Activated CD4-positive, alpha-beta memory T cell treated with anti-CD3 and anti-CD28 coated beads, Interleukin-2, amount 10 ng/mL, durations not matched to agents 7 days and 5 days (primary cell): ENCODE results near the gene PRPF4. TPM values are rescaled to one million over a fixed set of nuclear protein-coding genes. Genes with fewer than 3 reads are reported as not detected.
"Not testable (repeated sequence)": the region's sequence is repeated elsewhere in the genome, so short reads cannot be mapped to it uniquely, and the experiment has no call there.

ENCODE experiments used
- CTCF ChIA-PET: fragments of 350-600 bp; sonication (Branson Sonifier 250); formaldehyde crosslinking; loops from one replicate; lab custom pipeline; 2021; ENCODE audit warnings: antibody characterized with exemption, inconsistent platforms; lab: Charles Lee
- POLR2A ChIA-PET: fragments of 350-600 bp; sonication (Branson Sonifier 250); formaldehyde crosslinking; loops from one replicate; lab custom pipeline; 2021; ENCODE audit warnings: antibody characterized with exemption; lab: Charles Lee
- DNase-seq: peaks from one replicate; pipeline ENCODE4 v3.0.0-alpha.2; 2020
- H3K27ac Mint-ChIP-seq: one replicate; pipeline ENCODE4 v1.8.0; 2021; ENCODE audit warnings: mild to moderate bottlenecking, mixed read lengths
- H3K27me3 Mint-ChIP-seq: one replicate; pipeline ENCODE4 v1.8.0; 2021; ENCODE audit warnings: mixed read lengths
- H3K36me3 Mint-ChIP-seq: one replicate; pipeline ENCODE4 v1.8.0; 2021; ENCODE audit warnings: low read depth, mixed read lengths
- H3K4me1 Mint-ChIP-seq: one replicate; pipeline ENCODE4 v1.8.0; 2021; ENCODE audit warnings: mixed read lengths
- H3K4me3 Mint-ChIP-seq: one replicate; pipeline ENCODE4 v1.8.0; 2021; ENCODE audit warnings: mild to moderate bottlenecking, mixed read lengths
- H3K9me3 Mint-ChIP-seq: one replicate; pipeline ENCODE4 v1.8.0; 2021; ENCODE audit warnings: mixed read lengths
- total RNA-seq, 2 experiments: library from RNA; stranded (reverse); gene quantifications; one replicate each; pipeline ENCODE4 v1.2.3, GENCODE V29; 2021

Gene PRPF4
- total RNA-seq, 2 experiments from 2014 or later, result 27.7 to 28.2 TPM

DNA sequence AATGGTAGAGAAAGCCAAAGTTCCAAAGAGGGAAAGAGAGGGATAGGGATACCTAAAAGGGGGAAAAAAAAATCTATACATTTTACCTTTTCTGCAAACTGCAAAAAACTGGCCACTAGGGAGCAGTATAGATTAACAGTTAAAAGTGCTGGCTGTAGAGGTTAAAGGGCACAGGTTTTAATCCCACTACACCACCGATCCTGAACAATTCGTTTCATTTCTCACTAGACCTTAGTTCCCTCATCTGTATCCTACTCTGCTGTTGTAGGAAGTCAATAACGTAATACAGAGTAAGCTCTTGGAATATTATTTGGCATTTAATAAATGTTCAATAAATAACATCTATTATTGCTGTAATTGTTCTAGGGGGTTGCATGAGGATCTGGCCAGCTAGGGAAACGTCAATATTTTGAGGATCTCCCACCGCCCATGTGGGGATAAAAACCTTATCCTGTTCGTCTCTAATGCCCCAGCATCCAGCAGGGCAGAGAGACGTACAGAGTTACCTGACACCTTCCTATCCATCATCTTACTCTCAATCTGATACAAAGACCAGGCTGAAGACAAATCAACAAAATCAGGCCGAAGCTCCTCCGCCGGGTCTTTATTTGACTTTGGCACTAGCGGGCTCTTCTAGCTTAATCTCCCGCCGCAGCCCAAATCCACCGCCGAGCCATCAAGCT, 843 bp upstream of the PRPF4 start:
- ChIA-PET POLR2A (interaction anchor here (0.7 to 4.3 kb wide), 18 partner anchors 8 to 380 kb away, joined by 3 to 56 read pairs (median 5); partner anchors contain the start of genes ALAD, BSPRY, C9orf43 and FKBP15), CTCF (interaction anchor here (0.9 to 7.1 kb wide), 26 partner anchors 8 to 382 kb away, joined by 3 to 80 read pairs (median 5); partner anchors contain the start of genes ALAD, BSPRY, C9orf43 and FKBP15)
- peaks cover 36% of the 10 kb centered on the region for H3K4me1 Mint-ChIP-seq
- no peaks in the 10 kb centered on the region for H3K27me3 Mint-ChIP-seq
- H3K4me3 Mint-ChIP-seq, result no peak overlapping the region
- no peak overlapping the region for H3K27ac Mint-ChIP-seq
- H3K36me3 Mint-ChIP-seq, result peaks cover 45% of the 10 kb centered on the region
- no peaks in the 10 kb centered on the region for H3K9me3 Mint-ChIP-seq
- peak; percentile 20 for DNase-seq

DNA sequence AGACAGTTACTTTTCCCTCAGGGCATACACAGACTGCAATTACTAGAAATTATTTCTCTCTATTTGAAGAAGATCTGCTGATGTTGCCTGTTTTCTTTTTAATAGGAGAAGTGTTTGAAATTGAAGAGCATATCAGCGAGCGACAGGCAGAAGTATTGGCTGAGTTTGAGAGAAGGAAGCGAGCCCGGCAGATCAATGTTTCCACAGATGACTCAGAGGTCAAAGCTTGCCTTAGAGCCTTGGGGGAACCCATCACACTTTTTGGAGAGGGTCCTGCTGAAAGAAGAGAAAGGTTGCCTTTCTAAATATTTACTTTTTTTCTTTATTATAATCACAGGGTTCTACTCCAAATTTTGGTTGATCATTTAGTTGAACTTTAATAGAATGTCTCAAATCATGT, 3.4 kb downstream of the PRPF4 start:
- H3K9me3 Mint-ChIP-seq, result no peaks in the 10 kb centered on the region
- no peak for DNase-seq
- POLR2A ChIA-PET, result no interaction called here
- peaks cover 53% of the 10 kb centered on the region for H3K36me3 Mint-ChIP-seq
- no peak overlapping the region for H3K27ac Mint-ChIP-seq
- peaks cover 32% of the 10 kb centered on the region for H3K4me1 Mint-ChIP-seq
- H3K4me3 Mint-ChIP-seq, result no peak overlapping the region
- CTCF ChIA-PET, result no interaction called here
- H3K27me3 Mint-ChIP-seq, result no peaks in the 10 kb centered on the region

DNA sequence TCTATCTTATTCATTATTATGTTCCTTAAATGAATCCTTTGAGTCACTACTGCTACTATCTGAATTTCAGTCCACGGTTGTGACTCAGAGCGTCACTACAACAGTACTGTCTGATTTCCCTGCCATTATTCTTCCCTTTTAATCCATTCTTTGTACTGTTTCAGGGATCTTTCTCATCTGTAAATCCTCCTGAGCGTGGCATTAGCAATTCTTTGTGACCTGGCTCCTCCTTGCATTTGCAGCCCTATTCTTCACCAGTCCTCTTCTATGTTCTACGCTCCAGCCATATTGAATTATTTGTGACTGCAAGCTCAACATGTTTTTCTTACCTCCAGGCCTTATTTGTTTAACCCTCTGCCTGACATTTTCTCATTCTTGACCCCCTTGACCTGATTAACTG, 5.9 kb downstream of the PRPF4 start:
- no peak for DNase-seq
- no peak overlapping the region for H3K4me3 Mint-ChIP-seq
- H3K4me1 Mint-ChIP-seq, result peaks cover 29% of the 10 kb centered on the region
- no peaks in the 10 kb centered on the region for H3K9me3 Mint-ChIP-seq
- H3K27ac Mint-ChIP-seq, result no peak overlapping the region
- peaks cover 70% of the 10 kb centered on the region for H3K36me3 Mint-ChIP-seq
- CTCF ChIA-PET, result no interaction called here
- H3K27me3 Mint-ChIP-seq, result no peaks in the 10 kb centered on the region
- POLR2A ChIA-PET, result no interaction called here

DNA sequence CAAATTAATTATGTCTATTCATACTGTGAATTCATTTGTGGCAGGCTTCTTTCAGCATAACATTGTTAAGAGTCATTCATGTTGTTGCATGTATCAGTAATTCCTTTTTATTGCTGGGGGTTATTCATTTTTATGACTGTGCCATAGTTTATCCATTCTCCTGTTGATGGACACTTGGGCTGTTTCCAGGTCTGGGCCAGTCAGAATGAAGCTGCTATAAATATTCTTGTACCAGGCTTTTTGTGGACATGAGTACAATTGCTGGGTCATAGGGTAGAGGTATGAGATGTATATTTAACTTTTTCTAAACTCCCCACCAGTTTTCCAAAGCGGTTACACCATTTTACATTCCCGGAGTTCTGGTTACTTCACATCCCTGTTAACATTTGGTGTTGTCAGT, 13.6 kb downstream of the PRPF4 start:
- DNase-seq, result no peak
- H3K4me1 Mint-ChIP-seq, result peaks cover 12% of the 10 kb centered on the region
- H3K27ac Mint-ChIP-seq, result no peak overlapping the region
- H3K27me3 Mint-ChIP-seq, result no peaks in the 10 kb centered on the region
- ChIA-PET CTCF (no interaction called here), POLR2A (no interaction called here)
- peaks cover 76% of the 10 kb centered on the region for H3K36me3 Mint-ChIP-seq
- H3K4me3 Mint-ChIP-seq, result no peak overlapping the region
- no peaks in the 10 kb centered on the region for H3K9me3 Mint-ChIP-seq

DNA sequence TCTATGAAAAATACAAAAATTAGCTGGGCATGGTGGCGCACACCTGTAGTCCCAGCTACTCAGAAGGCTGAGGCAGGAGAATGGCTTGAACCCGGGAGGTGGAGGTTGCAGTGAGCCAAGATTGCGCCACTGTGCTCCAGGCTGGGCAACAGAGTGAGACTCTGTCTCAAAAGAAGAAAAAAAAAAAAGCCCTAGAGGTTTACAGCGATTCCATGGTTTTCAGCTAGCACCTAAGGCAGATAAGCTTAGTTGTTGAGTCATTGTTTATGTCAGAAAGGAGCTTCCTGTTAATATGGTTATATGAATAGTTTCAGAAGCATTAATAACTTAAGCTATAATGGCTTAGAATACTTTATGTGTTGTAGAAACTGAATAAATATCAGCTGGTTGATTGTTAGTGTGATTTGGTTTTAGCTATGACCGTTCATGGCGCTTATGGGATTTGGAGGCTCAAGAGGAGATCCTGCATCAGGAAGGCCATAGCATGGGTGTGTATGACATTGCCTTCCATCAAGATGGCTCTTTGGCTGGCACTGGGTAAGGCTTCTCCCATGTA, 14.7 kb downstream of the PRPF4 start:
- H3K27ac Mint-ChIP-seq, result no peak overlapping the region
- H3K27me3 Mint-ChIP-seq, result no peaks in the 10 kb centered on the region
- H3K36me3 Mint-ChIP-seq, result peaks cover 67% of the 10 kb centered on the region

DNA sequence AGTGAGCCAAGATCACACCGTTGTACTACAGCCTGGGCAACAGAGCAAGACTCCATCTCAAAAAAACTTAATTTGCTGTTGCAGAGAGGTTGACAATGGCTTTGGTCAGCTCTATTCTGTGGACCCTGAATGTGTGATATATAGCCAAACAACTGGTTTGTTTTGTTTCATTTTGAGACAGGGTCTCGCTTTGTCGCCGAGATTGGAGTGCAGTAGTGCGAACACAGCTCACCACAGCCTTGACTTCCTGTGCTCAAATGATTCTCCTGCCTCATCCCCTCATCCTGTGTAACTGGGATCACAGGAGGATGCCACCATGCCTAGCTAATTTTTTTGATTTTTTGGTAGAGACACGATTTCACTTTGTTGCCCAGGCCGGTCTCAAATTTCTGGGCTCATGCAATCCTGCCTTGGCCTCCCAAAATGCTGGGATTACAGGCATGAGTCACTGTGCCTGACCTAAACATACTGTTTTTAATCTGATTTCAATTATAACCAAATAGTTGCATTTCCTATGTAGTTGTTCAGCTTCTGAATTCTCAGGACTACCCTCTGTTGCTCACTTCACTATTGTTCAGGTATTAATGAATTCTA, 17.9 kb downstream of the PRPF4 start:
- DNase-seq, result no peak
- Mint-ChIP-seq H3K27me3 (no peaks in the 10 kb centered on the region), H3K9me3 (no peaks in the 10 kb centered on the region), H3K4me1 (peaks cover 9% of the 10 kb centered on the region), H3K36me3 (peaks cover 42% of the 10 kb centered on the region), H3K27ac (no peak overlapping the region), H3K4me3 (no peak overlapping the region)
- ChIA-PET POLR2A (no interaction called here), CTCF (no interaction called here)

More for the DNA sequence above, 14.7 kb downstream of the PRPF4 start:
- DNase-seq, result no peak
- H3K4me1 Mint-ChIP-seq, result peaks cover 9% of the 10 kb centered on the region
- CTCF ChIA-PET, result interaction anchor here (1.2 to 1.9 kb wide), 2 partner anchors 10 to 15 kb away, joined by 3 to 8 read pairs; partner anchors contain the start of genes CDC26 and PRPF4
- H3K9me3 Mint-ChIP-seq, result no peaks in the 10 kb centered on the region
- POLR2A ChIA-PET, result interaction anchor here (0.8 kb wide), 1 partner anchor 1298 kb away, joined by 3 read pairs; the partner anchor contains the start of gene ATP6V1G1
- no peak overlapping the region for H3K4me3 Mint-ChIP-seq

DNA sequence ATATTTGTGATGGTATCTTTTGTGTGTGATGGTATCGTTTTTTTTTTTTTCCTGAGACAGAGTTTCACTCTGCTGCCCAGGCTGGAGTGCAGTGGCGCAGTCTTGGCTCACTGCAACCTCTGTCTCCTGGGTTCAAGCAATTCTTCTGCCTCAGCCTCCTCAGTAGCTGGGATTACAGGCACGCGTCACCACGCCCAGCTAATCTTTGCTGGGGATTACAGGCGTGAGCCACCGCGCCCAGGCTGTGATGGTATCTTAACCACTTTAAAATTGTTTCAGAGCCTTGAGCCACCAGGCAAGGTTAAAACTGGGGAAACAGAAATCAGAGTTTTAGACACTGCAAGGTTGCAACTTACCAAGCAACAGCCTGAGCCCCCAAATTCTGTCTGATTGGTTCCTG, 20.8 kb downstream of the PRPF4 start:
- H3K4me1 Mint-ChIP-seq, POLR2A ChIA-PET, DNase-seq, H3K4me3 Mint-ChIP-seq, H3K9me3 Mint-ChIP-seq, H3K27ac Mint-ChIP-seq: not testable (repeated sequence)
- H3K36me3 Mint-ChIP-seq, result peaks cover 18% of the 10 kb centered on the region
- CTCF ChIA-PET, result interaction anchor here (1.1 kb wide), 1 partner anchor 13 kb away, joined by 4 read pairs; no protein-coding TSS in a partner anchor
- H3K27me3 Mint-ChIP-seq, result peaks cover 15% of the 10 kb centered on the region

DNA sequence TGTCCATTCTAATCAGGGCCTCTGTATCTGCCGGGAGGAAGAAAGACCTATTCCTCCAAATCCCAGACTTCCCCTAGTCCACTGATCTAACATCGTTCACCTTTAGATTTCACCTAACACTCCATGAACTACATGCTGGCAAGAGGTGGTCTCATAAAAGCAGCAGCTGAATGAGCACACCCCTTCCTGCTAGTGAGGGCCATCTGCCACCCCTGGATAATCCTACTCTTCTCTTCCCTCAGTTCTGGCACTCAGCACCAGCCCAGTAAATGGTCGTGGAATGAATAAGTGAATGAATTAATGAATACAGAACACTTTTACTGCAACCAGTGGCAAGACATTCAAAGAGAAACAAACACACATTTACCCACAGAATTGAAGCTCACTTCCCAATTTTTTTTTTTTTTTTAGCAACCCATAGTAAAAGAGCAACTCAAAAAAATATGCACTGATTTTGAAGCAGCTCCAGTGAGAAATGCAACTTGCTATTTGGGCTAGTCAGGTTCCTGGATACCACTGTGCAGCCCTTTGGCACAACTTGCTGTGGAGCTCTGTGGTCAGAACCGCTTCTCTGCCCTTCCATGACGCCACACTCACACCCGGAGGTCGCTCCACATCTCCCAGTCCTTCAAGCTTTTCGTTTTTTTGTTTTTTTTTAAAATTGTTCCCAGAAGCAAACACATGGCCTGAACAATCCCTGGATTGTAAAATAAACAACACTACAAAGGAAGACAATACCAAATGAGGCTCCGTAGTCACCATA, 21.5 kb downstream of the PRPF4 start:
- H3K4me3 Mint-ChIP-seq, result no peak overlapping the region
- ChIA-PET POLR2A (no interaction called here), CTCF (interaction anchor here (1.1 kb wide), 1 partner anchor 13 kb away, joined by 4 read pairs; no protein-coding TSS in a partner anchor)
- H3K4me1 Mint-ChIP-seq, result peaks cover 4% of the 10 kb centered on the region
- no peak for DNase-seq
- H3K27me3 Mint-ChIP-seq, result peaks cover 15% of the 10 kb centered on the region
- no peaks in the 10 kb centered on the region for H3K9me3 Mint-ChIP-seq
- H3K36me3 Mint-ChIP-seq, result peaks cover 12% of the 10 kb centered on the region
- no peak overlapping the region for H3K27ac Mint-ChIP-seq

DNA sequence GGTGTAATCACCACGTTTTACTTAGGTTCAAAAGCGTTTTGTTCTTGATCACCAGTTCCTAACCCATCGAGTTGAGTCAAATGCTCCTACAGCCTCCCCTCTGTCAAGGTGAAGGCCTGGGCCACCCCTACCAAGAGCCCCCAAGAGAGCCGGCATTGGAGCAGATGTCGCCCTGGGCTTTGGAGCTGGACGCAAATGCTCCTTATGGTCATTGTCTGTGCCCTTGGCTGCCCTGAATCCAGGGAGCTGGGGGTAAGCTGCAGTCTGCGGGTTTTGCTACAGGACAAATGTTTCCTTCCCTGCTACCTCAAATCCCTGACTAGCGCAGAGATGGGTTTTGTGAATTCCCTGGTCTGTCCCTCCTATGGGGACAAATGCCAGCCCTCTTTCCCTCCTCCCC, 22.9 kb downstream of the PRPF4 start:
- Mint-ChIP-seq H3K9me3 (no peaks in the 10 kb centered on the region), H3K27me3 (peaks cover 24% of the 10 kb centered on the region), H3K4me3 (no peak overlapping the region), H3K36me3 (no peaks in the 10 kb centered on the region), H3K27ac (no peak overlapping the region), H3K4me1 (peaks cover 1% of the 10 kb centered on the region)
- ChIA-PET CTCF (no interaction called here), POLR2A (no interaction called here)
- no peak for DNase-seq

DNA sequence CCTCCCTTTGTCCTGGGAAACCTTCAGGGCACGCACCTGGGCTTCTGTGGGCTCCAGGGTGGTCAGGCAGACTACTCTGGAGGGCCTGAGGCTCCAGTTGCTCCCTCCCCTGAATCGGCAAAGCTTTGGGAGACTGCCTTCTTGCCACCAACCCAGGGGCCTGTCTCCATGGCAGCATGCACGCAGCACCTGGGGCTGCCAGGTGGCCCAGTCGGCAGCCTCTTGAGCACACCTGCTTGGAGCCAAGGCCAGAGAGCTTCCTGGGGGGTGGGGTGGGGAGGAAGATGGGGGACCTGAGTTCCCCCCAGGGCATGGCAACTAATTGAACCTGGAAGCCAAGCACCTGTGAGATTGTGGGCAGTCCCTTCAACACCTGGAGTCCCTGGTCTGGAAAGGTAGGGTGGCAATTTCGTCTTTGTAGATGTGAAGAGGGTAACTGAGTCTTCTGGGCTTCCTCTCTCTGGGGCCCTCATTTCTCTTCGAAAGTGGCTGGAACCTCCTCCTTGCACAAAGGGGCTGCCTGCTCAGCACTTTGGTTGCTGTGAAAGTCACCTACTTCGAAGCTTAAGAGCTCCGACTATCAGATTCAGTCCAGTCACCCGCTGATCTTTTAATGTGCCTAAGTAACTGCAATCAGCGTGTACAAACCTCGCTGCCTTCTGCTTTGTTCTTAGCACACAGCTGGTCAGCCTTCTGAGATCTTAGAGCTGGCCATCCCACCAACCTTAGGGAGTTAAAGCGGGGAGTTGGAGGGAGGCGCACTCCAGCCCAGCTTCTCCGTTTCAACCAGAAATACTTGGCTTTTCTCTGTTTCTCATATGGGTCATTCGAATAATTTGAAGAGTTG, 23.7 kb downstream of the PRPF4 start:
- ChIA-PET POLR2A (no interaction called here), CTCF (no interaction called here)
- no peak for DNase-seq
- Mint-ChIP-seq H3K36me3 (no peaks in the 10 kb centered on the region), H3K27me3 (peaks cover 24% of the 10 kb centered on the region), H3K4me1 (no peaks in the 10 kb centered on the region), H3K27ac (no peak overlapping the region), H3K9me3 (no peaks in the 10 kb centered on the region), H3K4me3 (no peak overlapping the region)

DNA sequence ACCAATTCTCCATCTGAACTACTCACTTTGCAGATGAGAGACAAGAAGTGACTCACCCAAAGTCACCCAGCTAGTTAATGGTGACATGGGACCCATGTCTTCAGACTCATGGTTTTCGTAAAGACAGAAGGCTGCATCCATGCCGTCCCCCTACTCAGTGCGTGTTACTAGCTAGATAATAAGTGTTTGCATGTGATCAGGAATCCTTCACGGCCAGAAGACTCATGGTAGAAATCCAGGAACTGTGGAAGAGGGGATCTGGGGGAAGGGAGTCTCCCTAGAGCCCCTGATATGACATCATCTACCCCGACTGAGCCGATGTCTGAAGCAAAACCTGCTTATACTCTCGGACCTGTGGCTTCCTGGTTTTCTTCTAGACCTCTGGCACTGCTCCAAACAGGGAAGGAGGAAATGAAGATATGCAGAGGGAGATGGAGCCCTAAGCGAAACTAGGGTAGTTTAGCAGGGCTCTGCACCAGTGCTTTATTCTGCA, 24.4 kb downstream of the PRPF4 start:
- Mint-ChIP-seq H3K36me3 (no peaks in the 10 kb centered on the region), H3K4me1 (no peaks in the 10 kb centered on the region), H3K4me3 (no peak overlapping the region), H3K9me3 (no peaks in the 10 kb centered on the region), H3K27me3 (peaks cover 24% of the 10 kb centered on the region), H3K27ac (no peak overlapping the region)
- ChIA-PET POLR2A (no interaction called here), CTCF (no interaction called here)
- no peak for DNase-seq

DNA sequence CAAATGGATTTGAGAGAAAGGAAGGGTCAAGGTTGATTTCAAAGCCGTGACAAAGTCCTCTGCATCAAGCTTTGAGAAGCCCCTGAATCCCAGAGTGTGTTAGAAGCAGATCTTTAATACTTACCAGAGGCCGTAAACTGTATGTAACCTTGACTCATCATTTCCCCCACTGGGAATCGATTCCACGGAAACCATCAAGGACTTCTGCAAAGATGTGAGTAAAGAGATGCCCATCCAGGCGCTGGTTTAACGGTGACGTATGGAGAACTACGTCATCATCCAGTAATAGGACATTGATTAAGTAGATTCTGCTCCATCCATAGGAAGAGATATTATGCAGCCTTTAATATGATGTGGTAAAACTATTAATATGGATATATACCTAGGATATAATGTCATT, 26.1 kb downstream of the PRPF4 start:
- Mint-ChIP-seq H3K36me3 (no peaks in the 10 kb centered on the region), H3K9me3 (no peaks in the 10 kb centered on the region), H3K4me1 (no peaks in the 10 kb centered on the region), H3K27me3 (peaks cover 29% of the 10 kb centered on the region), H3K4me3 (no peak overlapping the region), H3K27ac (no peak overlapping the region)
- CTCF ChIA-PET, result no interaction called here
- POLR2A ChIA-PET, result no interaction called here
- no peak for DNase-seq
